ENCODE data around the gene GYPA. TPM values are rescaled to one million over a fixed set of nuclear protein-coding genes. Genes with fewer than 3 reads are reported as not detected.

The GYPA gene
- total RNA-seq, 1 experiment from 2014 or later: not detected

- Histone ChIP-seq H3K14ac (ENCODE audit: insufficient read depth, low read length) (no peak overlapping the region), H3K4me2 (ENCODE audit: insufficient read depth, insufficient read length, low read length) (no peak overlapping the region), H3T11ph (ENCODE audit: low read length) (no peak overlapping the region), H4K20me1 (ENCODE audit: control insufficient read depth, insufficient read depth, insufficient read length) (no peaks in the 10 kb centered on the region), H3K27me3 (ENCODE audit: insufficient read depth, low read length) (no peaks in the 10 kb centered on the region), H2AFZ (ENCODE audit: low read length) (no peak overlapping the region), H3K79me1 (ENCODE audit: insufficient read depth, low read depth, low read length, poor library complexity, severe bottlenecking) (peaks cover 2% of the 10 kb centered on the region), H2BK20ac (ENCODE audit: low read depth, low read length, poor library complexity, severe bottlenecking) (no peak overlapping the region), H2BK5ac (ENCODE audit: insufficient read length, low read length) (no peak overlapping the region), H3K9ac (ENCODE audit: extremely low read depth, insufficient read length, low read length) (no peak overlapping the region), H3K9me3 (ENCODE audit: control insufficient read depth, low read depth, low read length) (no peaks in the 10 kb centered on the region), H2AK5ac (ENCODE audit: insufficient read length, low read length) (no peak overlapping the region), H4K8ac (replicated peaks; ENCODE audit: insufficient read length, low read depth, low read length) (no peak overlapping the region), H3K23ac (ENCODE audit: insufficient read length, low read depth, low read length) (no peak overlapping the region), H3K79me2 (ENCODE audit: insufficient read depth, low read length) (no peaks in the 10 kb centered on the region), H3K27ac (ENCODE audit: insufficient read length, low read depth, low read length) (no peak overlapping the region), H3K56ac (ENCODE audit: insufficient read length, low read depth, low read length) (no peak overlapping the region), H3K18ac (ENCODE audit: insufficient read length, low read depth, low read length) (no peak overlapping the region), H2BK12ac (ENCODE audit: insufficient read length, low read depth, low read length) (no peak overlapping the region), H3K23me2 (ENCODE audit: insufficient read length, low read depth, low read length, poor library complexity, severe bottlenecking) (no peaks in the 10 kb centered on the region), H3K4me1 (ENCODE audit: insufficient read depth, low read length) (peaks cover 4% of the 10 kb centered on the region; the same call in 1 of the 2 replicates), H2BK15ac (ENCODE audit: low read depth, low read length) (no peak overlapping the region), H4K5ac (ENCODE audit: insufficient read length, low read depth, low read length) (no peak overlapping the region), H4K91ac (ENCODE audit: insufficient read length, low read depth, low read length) (no peak overlapping the region), H2BK120ac (ENCODE audit: low read depth, low read length, poor library complexity, severe bottlenecking) (no peak overlapping the region), H3K4ac (ENCODE audit: low read depth, low read length) (no peak overlapping the region)
- peaks cover 13% of the 10 kb centered on the region in 2 experiments for H3K4me1 Mint-ChIP-seq
- no peak overlapping the region for H3K4me3 Mint-ChIP-seq
- H3K36me3 Mint-ChIP-seq (ENCODE audit: insufficient read depth in 1 of 3, low read depth in 3 of 3): no peaks in the 10 kb centered on the region
- no peak overlapping the region for H3K27ac Mint-ChIP-seq
- TF ChIP-seq, protein P1, sequence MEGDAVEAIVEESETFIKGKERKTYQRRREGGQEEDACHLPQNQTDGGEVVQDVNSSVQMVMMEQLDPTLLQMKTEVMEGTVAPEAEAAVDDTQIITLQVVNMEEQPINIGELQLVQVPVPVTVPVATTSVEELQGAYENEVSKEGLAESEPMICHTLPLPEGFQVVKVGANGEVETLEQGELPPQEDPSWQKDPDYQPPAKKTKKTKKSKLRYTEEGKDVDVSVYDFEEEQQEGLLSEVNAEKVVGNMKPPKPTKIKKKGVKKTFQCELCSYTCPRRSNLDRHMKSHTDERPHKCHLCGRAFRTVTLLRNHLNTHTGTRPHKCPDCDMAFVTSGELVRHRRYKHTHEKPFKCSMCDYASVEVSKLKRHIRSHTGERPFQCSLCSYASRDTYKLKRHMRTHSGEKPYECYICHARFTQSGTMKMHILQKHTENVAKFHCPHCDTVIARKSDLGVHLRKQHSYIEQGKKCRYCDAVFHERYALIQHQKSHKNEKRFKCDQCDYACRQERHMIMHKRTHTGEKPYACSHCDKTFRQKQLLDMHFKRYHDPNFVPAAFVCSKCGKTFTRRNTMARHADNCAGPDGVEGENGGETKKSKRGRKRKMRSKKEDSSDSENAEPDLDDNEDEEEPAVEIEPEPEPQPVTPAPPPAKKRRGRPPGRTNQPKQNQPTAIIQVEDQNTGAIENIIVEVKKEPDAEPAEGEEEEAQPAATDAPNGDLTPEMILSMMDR (conservative IDR thresholded peaks at IDR 0.05): no peak
- H3K27me3 Mint-ChIP-seq (ENCODE audit: low read depth): no peaks in the 10 kb centered on the region
- DNase-seq: no peak
- no CpG with 5 or more reads among the region's 8 CpGs for WGBS (ENCODE audit: extremely low coverage, insufficient read length, low lambda C conversion rate)
- no peaks in the 10 kb centered on the region for H3K9me3 Mint-ChIP-seq
These were observed 40.9 kb upstream of the GYPA start for GRCh38 chr4:144181391-144181790.
